ENCODE measurements around the gene SPIN2A.

GRCh38 chrX:57137501-57137900 lies 304 bp upstream of the SPIN2A start:
- no peak for TF ChIP-seq POLR2AphosphoS5 (IDR thresholded peaks at IDR 0.05; ENCODE audit: low read depth, low read length)
- no peak for TF ChIP-seq SIN3A (IDR thresholded peaks at IDR 0.05; ENCODE audit: borderline replicate concordance, insufficient read depth, low read length)

Data from PFSK-1 (cell line).